Activated T-cell treated with anti-CD3 and anti-CD28 coated beads for 1 hour (primary cell): ENCODE data around the gene HDGFL3.
"Not testable (repeated sequence)": the region's sequence is repeated elsewhere in the genome, so short reads cannot be mapped to it uniquely, and the experiment has no call there.

Source experiments
- DNase-seq: peaks from one replicate; pipeline ENCODE4 v3.0.0-alpha.2; 2020; ENCODE audit warnings: low read depth

The HDGFL3 gene

GRCh38 chr15:83099290-83099689 is 108.3 kb downstream of the HDGFL3 start:
- DNase-seq: no peak

GRCh38 chr15:83098079-83098478 is 109.5 kb downstream of the HDGFL3 start:
- DNase-seq: no peak

- no peak for DNase-seq
These were observed 113.0 kb downstream of the HDGFL3 start for GRCh38 chr15:83094583-83094982.

GRCh38 chr15:83092309-83092976 is 115.2 kb downstream of the HDGFL3 start:
- DNase-seq: no peak

GRCh38 chr15:83091965-83092308 is 115.7 kb downstream of the HDGFL3 start:
- not testable (repeated sequence) for DNase-seq

GRCh38 chr15:83090465-83090864 is 117.2 kb downstream of the HDGFL3 start:
- DNase-seq: no peak

GRCh38 chr15:83088876-83089275 is 118.7 kb downstream of the HDGFL3 start:
- no peak for DNase-seq

GRCh38 chr15:83087576-83087975 is 120.0 kb downstream of the HDGFL3 start:
- no peak for DNase-seq

- DNase-seq: not testable (repeated sequence)
These were observed 121.6 kb downstream of the HDGFL3 start for GRCh38 chr15:83085864-83086552.

GRCh38 chr15:83085461-83085860 is 122.2 kb downstream of the HDGFL3 start:
- DNase-seq: not testable (repeated sequence)

- no peak for DNase-seq
These were observed 124.8 kb downstream of the HDGFL3 start for GRCh38 chr15:83082730-83083386.

GRCh38 chr15:83081256-83082014 is 126.2 kb downstream of the HDGFL3 start:
- DNase-seq: no peak

GRCh38 chr15:83078712-83079111 is 128.9 kb downstream of the HDGFL3 start:
- DNase-seq: no peak
